Left kidney (tissue), 2 donors: ENCODE results near the gene PTPRM. TPM values are rescaled to one million over a fixed set of nuclear protein-coding genes. Genes with fewer than 3 reads are reported as not detected.

Source experiments
- DNase-seq: peaks from one replicate; pipeline ENCODE4 v3.0.0-alpha.2; 2013
- polyA plus RNA-seq: library from polyadenylated mRNA; unstranded; fragments of 120-200 nt; gene quantifications from one replicate; pipeline ENCODE4 v1.2.1, GENCODE V29; 2013; ENCODE audit not compliant: insufficient read length

PTPRM gene
- polyA plus RNA-seq, 1 donor = 107 TPM

DNA sequence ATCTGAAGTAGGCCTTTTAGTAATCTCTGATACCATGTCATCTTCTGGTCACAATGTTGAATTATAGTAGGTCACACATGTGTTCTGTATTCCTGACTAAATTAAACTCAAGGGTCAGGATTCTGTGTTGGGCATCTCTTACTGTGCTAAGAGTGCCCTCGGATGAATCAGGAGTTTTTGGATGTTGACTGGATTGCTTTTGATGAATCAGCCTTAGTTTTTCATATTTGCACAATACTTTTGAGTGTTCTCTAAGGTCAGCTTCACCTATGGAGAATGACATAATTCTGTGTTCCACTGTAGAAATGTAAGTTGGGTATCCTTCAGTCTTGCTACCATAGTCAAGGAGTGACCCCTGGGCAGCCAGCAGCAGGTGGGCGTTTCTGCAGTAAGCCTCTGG, 190.1 kb downstream of the PTPRM start:
- no peak for DNase-seq

GRCh38 chr18:7758764-7759163, 191.6 kb downstream of the PTPRM start:
- DNase-seq = no peak

GRCh38 chr18:7760967-7761948, 194.1 kb downstream of the PTPRM start:
- DNase-seq = no peak

GRCh38 chr18:7764405-7764804, 197.3 kb downstream of the PTPRM start:
- no peak for DNase-seq

DNA sequence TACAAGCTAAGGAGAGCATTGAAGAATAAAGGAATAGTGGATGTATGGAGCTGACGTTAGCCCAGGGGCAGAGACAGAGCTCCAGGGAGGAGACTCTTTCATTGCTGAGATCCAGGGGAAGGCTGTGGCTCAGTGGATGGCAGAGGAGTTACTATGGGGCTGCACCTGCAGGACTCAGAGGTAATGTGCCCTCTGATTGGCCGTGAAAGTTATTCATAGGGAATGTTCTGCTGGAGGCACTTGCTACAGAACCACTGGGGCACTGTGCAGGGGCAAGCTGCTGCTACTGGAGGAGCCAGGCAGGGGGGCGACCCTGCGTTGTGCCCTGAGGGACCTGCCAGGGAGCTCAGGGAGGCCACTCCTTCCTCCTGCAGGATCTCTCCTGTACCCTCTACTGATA, 199.2 kb downstream of the PTPRM start:
- no peak for DNase-seq

- DNase-seq = no peak
Observed at GRCh38 chr18:7766817-7767216, 199.7 kb downstream of the PTPRM start.

- no peak for DNase-seq
Observed at GRCh38 chr18:7770908-7771307, 203.8 kb downstream of the PTPRM start.

GRCh38 chr18:7772510-7772888, 205.4 kb downstream of the PTPRM start:
- no peak for DNase-seq

GRCh38 chr18:7772951-7773350, 205.8 kb downstream of the PTPRM start:
- no peak for DNase-seq

DNA sequence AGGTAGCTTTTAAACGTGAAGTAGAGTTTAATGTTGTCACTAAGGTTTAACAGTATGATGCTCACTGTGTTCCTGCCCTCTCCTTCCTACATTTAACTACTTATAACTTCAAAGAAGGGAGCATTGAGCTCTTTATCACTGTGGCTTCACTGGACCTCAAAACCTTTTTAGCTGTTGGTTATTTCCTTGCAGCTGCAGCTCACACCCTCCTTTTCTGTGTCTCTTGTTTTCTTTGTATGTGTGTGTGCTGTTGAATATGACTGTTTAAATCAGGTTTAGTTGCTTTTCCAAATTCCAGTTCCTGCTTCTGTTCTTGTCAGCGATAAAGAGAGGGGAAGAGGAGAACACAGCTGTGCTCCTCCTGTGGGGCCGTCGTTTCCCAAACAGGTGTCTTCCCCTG, 208.0 kb downstream of the PTPRM start:
- no peak for DNase-seq

- DNase-seq = no peak
Observed at GRCh38 chr18:7775843-7776242, 208.7 kb downstream of the PTPRM start.

GRCh38 chr18:7778181-7778580, 211.1 kb downstream of the PTPRM start:
- DNase-seq = no peak

DNA sequence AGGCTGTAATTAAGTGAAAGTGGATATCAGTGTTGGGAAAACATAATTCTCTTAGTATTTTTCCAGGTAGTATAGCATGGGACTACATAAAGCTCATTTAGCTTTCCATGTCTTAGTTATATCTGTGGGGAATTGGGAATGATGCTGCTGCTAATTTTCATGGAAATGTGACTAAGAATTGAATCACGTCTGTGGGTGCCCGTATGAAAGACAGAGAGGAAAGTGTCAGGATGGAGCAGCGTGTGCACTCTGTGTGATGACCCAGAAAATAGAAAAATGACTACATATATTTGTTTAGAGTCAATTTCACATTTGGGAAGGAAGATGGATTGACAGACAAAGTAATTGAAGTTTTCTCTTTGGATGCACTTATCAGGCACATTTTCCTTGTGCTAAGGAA, 212.1 kb downstream of the PTPRM start:
- DNase-seq = no peak

GRCh38 chr18:7784171-7784570, 217.1 kb downstream of the PTPRM start:
- peak; percentile 28 for DNase-seq

GRCh38 chr18:7786569-7786968, 219.5 kb downstream of the PTPRM start:
- no peak for DNase-seq

- DNase-seq = no peak
Observed at GRCh38 chr18:7787339-7787738, 220.2 kb downstream of the PTPRM start.

GRCh38 chr18:7789856-7790552, 222.9 kb downstream of the PTPRM start:
- DNase-seq = peak; percentile 62

DNA sequence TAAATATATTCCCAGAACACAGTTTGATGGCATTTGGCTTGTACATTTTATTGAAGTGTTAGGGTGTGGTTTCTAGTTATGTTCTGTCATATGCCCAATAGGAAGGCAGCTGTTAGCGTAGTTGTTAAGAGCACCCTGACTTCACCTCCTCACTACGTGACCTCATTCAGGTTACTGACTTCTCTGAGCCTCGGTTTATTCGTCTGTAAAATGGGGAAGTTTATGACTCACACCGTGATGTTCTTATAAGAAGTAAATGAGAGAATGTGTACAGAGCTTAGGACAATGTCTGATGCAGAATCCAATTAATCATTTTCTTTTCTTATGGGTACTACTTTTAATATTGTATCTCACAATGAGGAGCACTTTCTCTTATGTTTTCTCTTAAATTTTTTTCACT, 226.0 kb downstream of the PTPRM start:
- no peak for DNase-seq

DNA sequence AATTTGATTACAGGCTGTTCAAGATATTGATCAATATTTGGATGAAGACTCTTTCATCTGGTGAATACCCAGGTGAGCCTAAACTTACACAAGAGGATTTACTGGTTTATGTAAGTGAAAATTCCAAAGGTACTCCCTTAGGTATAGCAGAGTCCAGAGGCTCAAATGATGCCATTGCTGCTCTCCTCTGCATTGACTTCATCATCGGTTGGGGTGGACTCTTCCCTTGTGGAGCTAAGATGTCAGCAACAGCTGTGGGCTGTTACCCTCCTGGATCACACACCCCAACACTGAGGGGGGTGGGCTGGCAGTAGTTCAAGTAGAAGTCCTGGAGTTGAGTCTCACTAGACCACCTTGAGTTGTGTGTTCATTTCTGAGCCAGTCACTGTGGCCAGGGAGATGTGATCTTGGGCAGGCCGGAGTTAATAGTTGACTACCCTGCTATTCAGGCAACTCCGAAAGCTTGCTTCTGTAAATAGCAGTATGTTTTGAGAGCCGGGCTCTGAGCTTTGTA, 236.9 kb downstream of the PTPRM start:
- DNase-seq = no peak

DNA sequence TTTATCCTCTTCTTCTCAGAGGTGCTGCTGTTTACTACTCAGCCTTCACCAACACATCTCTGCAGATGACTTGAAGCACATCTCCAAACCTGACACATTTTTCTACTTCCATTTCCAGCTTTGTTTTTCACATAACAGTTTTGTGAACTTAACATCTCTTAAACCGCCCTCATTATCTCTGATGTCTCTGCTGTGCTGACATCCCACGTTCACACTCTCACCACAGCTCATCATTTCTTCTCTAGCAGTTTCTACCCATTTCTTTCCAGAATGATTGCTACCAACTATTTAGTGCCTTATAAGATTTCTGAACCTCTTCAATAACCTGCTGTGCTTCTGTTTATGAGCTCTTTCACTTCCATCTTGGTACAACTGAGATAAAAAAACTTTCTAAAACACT, 238.0 kb downstream of the PTPRM start:
- no peak for DNase-seq

DNA sequence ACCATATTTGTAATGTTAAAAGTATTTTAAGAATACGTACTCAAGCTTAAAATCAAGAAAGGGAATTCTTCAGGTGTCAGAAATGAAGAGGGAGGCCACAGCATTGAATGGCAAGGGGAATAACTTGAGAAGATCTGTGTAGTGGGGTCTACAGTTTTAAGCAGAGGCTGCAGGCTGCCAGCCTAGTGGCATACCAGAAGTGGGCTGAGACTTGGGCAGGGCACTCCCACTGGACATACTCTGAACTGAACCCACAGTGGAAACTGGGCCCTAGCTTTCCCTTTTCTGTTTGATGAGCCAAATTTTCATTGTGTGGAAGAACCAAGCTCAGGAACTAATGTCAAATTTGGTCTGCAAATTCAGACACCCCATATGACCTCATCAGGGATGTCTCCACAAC, 238.8 kb downstream of the PTPRM start:
- no peak for DNase-seq

DNA sequence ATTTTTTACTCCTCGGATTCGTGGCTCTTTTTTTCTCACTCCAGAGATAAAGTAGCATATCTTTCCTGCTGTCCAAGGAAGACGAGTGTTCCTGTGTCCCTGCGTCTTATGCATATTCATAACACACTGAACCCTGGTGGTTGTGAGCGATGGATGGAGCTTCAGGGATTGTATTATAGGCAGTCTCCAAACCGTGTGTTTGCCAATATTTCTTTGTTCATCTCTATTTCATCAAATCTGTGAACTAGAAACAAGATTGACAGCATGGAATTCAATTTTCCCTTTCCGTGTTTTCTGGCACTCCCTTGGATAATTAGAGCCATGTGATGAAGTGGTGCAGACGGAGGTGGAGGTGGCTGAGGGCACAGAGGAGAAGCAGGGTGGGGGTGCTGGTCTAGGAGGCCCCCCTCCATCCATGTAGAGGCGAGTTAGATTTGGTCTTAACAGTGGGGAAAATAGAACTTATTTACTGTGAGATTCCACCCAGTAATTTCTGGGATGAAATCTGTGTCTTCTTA, 240.9 kb downstream of the PTPRM start:
- no peak for DNase-seq

- no peak for DNase-seq
Observed at GRCh38 chr18:7808992-7809391, 241.9 kb downstream of the PTPRM start.
